ENCODE measurements around the gene C1orf35.

Gene C1orf35

GRCh38 chr1:228144193-228144992 lies 41.3 kb upstream of the C1orf35 start:
- Histone ChIP-seq H3K36me3 (peaks cover 29 to 62% (median 45%) of the 10 kb centered on the region in 11 experiments), H3K27me3 (no peaks in the 10 kb centered on the region), H3K4me2 (peak overlapping the region; percentile 93 to 100 (median 99)), H3K27ac (no peak overlapping the region; a peak in 1 of 22 replicates), H3K9me3 (replicated peaks in 1 of 11) (no peaks in the 10 kb centered on the region), H3K4me3 (peak overlapping the region in 2 of 10 experiments; percentile 33 to 41; a peak in 2 of 20 replicates), H3K4me1 (peaks cover 73 to 87% (median 79%) of the 10 kb centered on the region in 10 experiments), H4K20me1 (peaks cover 81 to 92% (median 90%) of the 10 kb centered on the region in 11 experiments), H3K9ac (peak overlapping the region; percentile 30 to 92 (median 55); a peak in 18 of 22 replicates)
- no peak for TF ChIP-seq Cebpa-rat (IDR thresholded peaks at IDR 0.05)

DNA sequence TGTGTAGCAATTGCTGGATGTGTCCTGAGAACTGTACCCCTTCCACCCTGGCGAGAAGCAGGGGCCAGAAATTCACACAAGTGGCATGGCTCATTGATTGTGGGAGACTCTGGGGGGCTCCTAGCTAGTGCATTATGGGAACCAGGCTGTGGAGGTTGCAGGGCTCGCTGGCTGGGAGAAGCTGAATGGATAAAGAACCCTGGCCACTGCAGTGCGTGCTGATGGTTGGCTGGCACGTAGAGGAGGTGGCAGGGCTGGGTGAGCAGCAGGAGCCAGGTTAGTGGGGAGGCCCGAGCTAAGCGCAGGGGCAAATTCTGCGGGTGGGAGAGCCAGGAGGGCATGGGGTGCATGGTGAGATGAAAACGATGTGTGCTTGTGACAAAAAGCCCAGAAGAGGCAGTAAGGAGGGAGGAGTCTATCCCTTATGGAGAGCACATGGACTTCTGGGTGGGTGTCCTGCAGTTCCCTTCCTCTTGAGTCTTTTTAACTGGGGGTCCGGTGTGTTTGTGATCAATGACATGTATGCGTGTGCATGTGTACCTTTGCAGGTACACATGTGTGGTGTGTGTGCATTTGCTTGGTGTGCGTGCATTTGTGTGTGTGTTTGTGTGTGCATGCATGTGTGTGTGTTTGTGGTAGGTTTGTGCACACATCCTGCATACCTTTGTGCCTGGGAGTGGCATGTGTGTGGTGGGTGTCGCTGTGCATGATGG lies 40.5 kb upstream of the C1orf35 start:
- H3K27ac ChIP-seq, result peak overlapping the region in 1 of 11 experiments; percentile 86; a peak in 2 of 22 replicates
- peaks cover 75 to 85% (median 83%) of the 10 kb centered on the region in 11 experiments for H4K20me1 ChIP-seq
- peaks cover 29 to 55% (median 39%) of the 10 kb centered on the region in 11 experiments for H3K36me3 ChIP-seq
- no peak for TF ChIP-seq Cebpa-rat (IDR thresholded peaks at IDR 0.05)
- H3K9me3 ChIP-seq (replicated peaks in 1 of 11), result no peaks in the 10 kb centered on the region
- peak overlapping the region; percentile 93 to 100 (median 99) for H3K4me2 ChIP-seq
- H3K9ac ChIP-seq, result peak overlapping the region; percentile 30 to 94 (median 90); a peak in 18 of 22 replicates
- no peaks in the 10 kb centered on the region for H3K27me3 ChIP-seq
- H3K4me1 ChIP-seq, result peaks cover 70 to 87% (median 79%) of the 10 kb centered on the region in 10 experiments
- peak overlapping the region in 4 of 10 experiments; percentile 41 to 100 (median 96); a peak in 3 of 20 replicates for H3K4me3 ChIP-seq

- peak overlapping the region in 10 of 11 experiments; percentile 22 to 93 (median 86); a peak in 15 of 22 replicates for H3K27ac ChIP-seq
Measured at GRCh38 chr1:228142701-228143136, 39.6 kb upstream of the C1orf35 start.

DNA sequence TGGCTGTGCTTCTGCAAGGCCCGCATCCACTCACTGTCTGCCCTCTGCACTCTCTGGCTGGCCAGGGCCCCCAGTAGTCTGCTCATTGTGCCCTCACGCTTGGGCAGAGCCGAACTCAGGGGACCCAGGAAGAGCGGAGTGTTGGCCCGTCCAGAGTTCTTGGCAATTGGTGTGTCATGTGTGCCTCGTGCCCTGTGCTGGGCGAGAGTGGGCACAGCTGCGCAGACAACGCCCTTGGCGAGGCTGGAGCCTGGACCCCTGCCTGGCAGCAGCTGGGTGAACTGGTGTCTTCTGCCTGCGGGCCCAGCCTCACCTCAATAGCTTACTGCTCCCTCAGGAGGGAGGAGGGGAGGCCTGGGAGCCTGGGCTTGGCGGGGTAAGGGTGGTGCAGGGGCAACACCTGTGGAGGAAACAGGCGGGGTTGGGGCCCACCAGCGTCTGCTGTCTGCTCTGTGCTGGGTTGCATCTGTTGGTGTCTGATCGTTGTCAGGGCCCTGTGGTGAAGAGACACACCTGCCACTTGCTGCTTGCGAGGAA lies 39.1 kb upstream of the C1orf35 start:
- H3K27me3 ChIP-seq, result no peaks in the 10 kb centered on the region
- H3K4me1 ChIP-seq, result peaks cover 70 to 87% (median 77%) of the 10 kb centered on the region in 10 experiments
- peak overlapping the region; percentile 93 to 100 (median 99) for H3K4me2 ChIP-seq
- H4K20me1 ChIP-seq, result peaks cover 62 to 71% (median 69%) of the 10 kb centered on the region in 11 experiments
- peaks cover 18 to 41% (median 25%) of the 10 kb centered on the region in 11 experiments for H3K36me3 ChIP-seq
- H3K9me3 ChIP-seq (replicated peaks in 1 of 11), result no peaks in the 10 kb centered on the region
- peak overlapping the region; percentile 83 to 94 (median 90) for H3K9ac ChIP-seq
- peak overlapping the region; percentile 83 to 100 (median 94) for H3K4me3 ChIP-seq
- H3K27ac ChIP-seq, result peak overlapping the region; percentile 37 to 93 (median 86); a peak in 20 of 22 replicates
- no peak for TF ChIP-seq Cebpa-rat (IDR thresholded peaks at IDR 0.05)

More at GRCh38 chr1:228142701-228143136, 39.6 kb upstream of the C1orf35 start:
- peaks cover 70 to 87% (median 78%) of the 10 kb centered on the region in 10 experiments for H3K4me1 ChIP-seq
- no peaks in the 10 kb centered on the region for H3K9me3 ChIP-seq (replicated peaks in 1 of 11)
- H3K4me2 ChIP-seq, result peak overlapping the region; percentile 93 to 100 (median 99)
- H3K9ac ChIP-seq, result peak overlapping the region; percentile 83 to 94 (median 90)
- H4K20me1 ChIP-seq, result peaks cover 67 to 76% (median 74%) of the 10 kb centered on the region in 11 experiments
- no peak for TF ChIP-seq Cebpa-rat (IDR thresholded peaks at IDR 0.05)
- no peaks in the 10 kb centered on the region for H3K27me3 ChIP-seq
- peak overlapping the region; percentile 83 to 100 (median 94) for H3K4me3 ChIP-seq
- H3K36me3 ChIP-seq, result peaks cover 23 to 46% (median 30%) of the 10 kb centered on the region in 11 experiments

DNA sequence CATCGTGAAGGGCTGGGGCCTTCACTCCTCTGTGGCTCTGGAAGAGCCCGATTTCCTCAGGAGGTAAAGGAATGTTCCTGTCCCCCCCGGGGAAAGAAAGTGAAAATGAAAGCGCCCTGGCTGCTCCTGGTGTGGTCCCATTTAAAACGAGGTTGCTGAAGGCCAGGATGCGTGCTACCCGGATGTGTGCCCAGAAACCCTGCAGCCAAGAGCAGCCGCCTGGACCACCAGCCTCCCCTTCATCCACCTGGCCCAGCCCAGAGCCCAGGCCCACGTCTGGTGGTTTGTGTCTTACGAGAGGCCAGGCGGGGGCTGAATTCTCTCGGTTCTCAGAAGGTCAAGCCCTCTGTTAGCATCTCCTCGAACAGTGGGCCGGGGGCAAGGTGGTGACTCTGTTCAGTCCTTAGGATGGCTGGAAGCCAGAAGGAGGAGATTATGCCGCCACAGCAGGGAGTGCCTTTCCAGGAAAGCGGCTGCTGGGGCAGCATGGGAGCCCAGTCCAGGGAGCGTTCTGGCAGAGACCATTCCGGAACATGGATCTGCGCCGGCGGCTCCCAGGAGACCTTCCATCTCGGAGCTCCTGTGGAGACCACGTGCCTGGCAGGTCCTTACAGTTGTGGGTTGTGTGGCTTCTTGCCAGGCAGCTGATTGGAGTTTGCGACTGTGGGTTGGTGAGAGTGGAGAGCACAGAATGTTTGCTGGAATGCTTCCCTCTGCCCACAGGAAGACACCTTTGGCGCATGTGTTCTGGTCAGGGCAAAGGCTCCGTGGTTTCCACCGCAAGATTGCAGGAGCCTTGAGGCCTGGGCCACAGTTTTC lies 38.3 kb upstream of the C1orf35 start:
- peaks cover 11 to 33% (median 17%) of the 10 kb centered on the region in 11 experiments; a peak in 21 of 22 replicates for H3K36me3 ChIP-seq
- TF ChIP-seq Cebpa-rat (IDR thresholded peaks at IDR 0.05), result no peak
- H4K20me1 ChIP-seq, result peaks cover 54 to 63% (median 61%) of the 10 kb centered on the region in 11 experiments
- H3K4me3 ChIP-seq, result peak overlapping the region; percentile 83 to 100 (median 94)
- peaks cover 66 to 86% (median 75%) of the 10 kb centered on the region in 10 experiments for H3K4me1 ChIP-seq
- peak overlapping the region; percentile 78 to 93 (median 86) for H3K27ac ChIP-seq
- H3K27me3 ChIP-seq, result no peaks in the 10 kb centered on the region
- peak overlapping the region; percentile 93 to 100 (median 99) for H3K4me2 ChIP-seq
- H3K9ac ChIP-seq, result peak overlapping the region; percentile 83 to 94 (median 90)
- no peaks in the 10 kb centered on the region for H3K9me3 ChIP-seq (replicated peaks in 1 of 11)

GRCh38 chr1:228140724-228141225 lies 37.6 kb upstream of the C1orf35 start:
- H4K20me1 ChIP-seq, result peaks cover 47 to 56% (median 55%) of the 10 kb centered on the region in 11 experiments
- peak overlapping the region; percentile 78 to 93 (median 86) for H3K27ac ChIP-seq
- TF ChIP-seq Cebpa-rat (IDR thresholded peaks at IDR 0.05), result no peak
- H3K9ac ChIP-seq, result peak overlapping the region; percentile 83 to 94 (median 90)
- H3K4me1 ChIP-seq, result peaks cover 66 to 81% (median 74%) of the 10 kb centered on the region in 10 experiments
- H3K4me3 ChIP-seq, result peak overlapping the region; percentile 83 to 100 (median 94)
- H3K4me2 ChIP-seq, result peak overlapping the region; percentile 93 to 100 (median 99)
- peaks cover 5 to 26% (median 10%) of the 10 kb centered on the region in 11 experiments; a peak in 20 of 22 replicates for H3K36me3 ChIP-seq
- H3K27me3 ChIP-seq, result no peaks in the 10 kb centered on the region
- H3K9me3 ChIP-seq (replicated peaks in 1 of 11), result no peaks in the 10 kb centered on the region

GRCh38 chr1:228139931-228140723 lies 37.0 kb upstream of the C1orf35 start, which contains the start of gene GUK1:
Gene GUK1, plus strand, starts transcription at chr1:228140279. Its CDS starts 24 bp downstream, at chr1:228140303.
- H3K4me2 ChIP-seq, result peak within 1 kb of the TSS; percentile 93 to 100 (median 99)
- peak within 1 kb of the TSS; percentile 83 to 94 (median 90) for H3K9ac ChIP-seq
- no peaks in the 10 kb centered on the region for H3K27me3 ChIP-seq
- H4K20me1 ChIP-seq, result peaks cover 41 to 50% (median 48%) of the 10 kb centered on the region in 11 experiments
- H3K36me3 ChIP-seq, result peaks cover 0 to 20% (median 4%) of the 10 kb centered on the region in 11 experiments; a peak in 13 of 22 replicates
- H3K4me3 ChIP-seq, result peak within 1 kb of the TSS; percentile 83 to 100 (median 94)
- peaks cover 62 to 75% (median 68%) of the 10 kb centered on the region in 10 experiments for H3K4me1 ChIP-seq
- H3K27ac ChIP-seq, result peak within 1 kb of the TSS; percentile 78 to 93 (median 86)
- H3K9me3 ChIP-seq (replicated peaks in 1 of 11), result no peaks in the 10 kb centered on the region
- TF ChIP-seq Cebpa-rat (IDR thresholded peaks at IDR 0.05), result no peak

Data from BLaER1 treated with 17β-estradiol and CSF1 and Interleukin-3, amounts not matched to agents 10 nM and 100 nM (cell line).